H9 (cell line): Measurements from ENCODE around the gene C1QB. TPM values are rescaled to one million over a fixed set of nuclear protein-coding genes. Genes with fewer than 3 reads are reported as not detected.

ENCODE experiments used
- DNase-seq: peaks from one replicate; pipeline ENCODE4 v3.0.0-alpha.2; 2017
- H2AFZ ChIP-seq: one replicate; pipeline ENCODE4 v1.6.1; 2013; ENCODE audit warnings: mild to moderate bottlenecking, low read length, control low read depth, moderate library complexity
- H2AK5ac ChIP-seq: 2 replicates; pipeline ENCODE4 v1.6.1; 2013; ENCODE audit warnings: low read length, control low read depth, mixed read lengths; ENCODE audit not compliant: insufficient read length
- H2BK120ac ChIP-seq: one replicate; pipeline ENCODE4 v1.6.1; 2013; ENCODE audit warnings: low read depth, mild to moderate bottlenecking, low read length, control low read depth, inconsistent platforms; ENCODE audit not compliant: poor library complexity, severe bottlenecking
- H2BK12ac ChIP-seq: 2 replicates; pipeline ENCODE4 v1.6.1; 2013; ENCODE audit warnings: low read length, control low read depth, mixed read lengths, low read depth; ENCODE audit not compliant: insufficient read length
- H2BK15ac ChIP-seq: 2 replicates; pipeline ENCODE4 v1.6.1; 2013; ENCODE audit warnings: low read depth, low read length, control low read depth
- H2BK20ac ChIP-seq: one replicate; pipeline ENCODE4 v1.6.1; 2013; ENCODE audit warnings: low read depth, mild to moderate bottlenecking, low read length, control low read depth, inconsistent platforms; ENCODE audit not compliant: poor library complexity, severe bottlenecking
- H2BK5ac ChIP-seq: 2 replicates; pipeline ENCODE4 v1.6.1; 2013; ENCODE audit warnings: low read length, control low read depth, mixed read lengths; ENCODE audit not compliant: insufficient read length
- H3K14ac ChIP-seq: 2 replicates; pipeline ENCODE4 v1.6.1; 2013; ENCODE audit warnings: low read length, control low read depth; ENCODE audit not compliant: insufficient read depth
- H3K18ac ChIP-seq: 2 replicates; pipeline ENCODE4 v1.6.1; 2013; ENCODE audit warnings: low read depth, mild to moderate bottlenecking, mixed read lengths, low read length, control low read depth; ENCODE audit not compliant: insufficient read length
- H3K23ac ChIP-seq: 2 replicates; pipeline ENCODE4 v1.6.1; 2013; ENCODE audit warnings: low read length, control low read depth, mixed read lengths, low read depth; ENCODE audit not compliant: insufficient read length
- H3K23me2 ChIP-seq: 2 replicates; pipeline ENCODE4 v1.6.1; 2013; ENCODE audit warnings: low read depth, mild to moderate bottlenecking, mixed read lengths, low read length, control low read depth; ENCODE audit not compliant: insufficient read length, poor library complexity, severe bottlenecking
- H3K27ac ChIP-seq: 2 replicates; pipeline ENCODE4 v1.5.1; 2013; ENCODE audit warnings: low read length, control low read depth, mixed read lengths, low read depth; ENCODE audit not compliant: insufficient read length
- H3K27me3 ChIP-seq: 2 replicates; pipeline ENCODE4 v1.6.1; 2013; ENCODE audit warnings: low read length, control low read depth, inconsistent platforms; ENCODE audit not compliant: insufficient read depth
- H3K4ac ChIP-seq: 2 replicates; pipeline ENCODE4 v1.6.1; 2013; ENCODE audit warnings: low read depth, mild to moderate bottlenecking, control low read depth, inconsistent platforms, low read length, moderate library complexity
- H3K4me1 ChIP-seq: 2 replicates; pipeline ENCODE4 v1.6.1; 2013; ENCODE audit warnings: low read length, control low read depth, inconsistent platforms; ENCODE audit not compliant: insufficient read depth
- H3K4me2 ChIP-seq: 2 replicates; pipeline ENCODE4 v1.6.1; 2013; ENCODE audit warnings: low read length, control low read depth, mixed read lengths; ENCODE audit not compliant: insufficient read length, insufficient read depth
- H3K56ac ChIP-seq: 2 replicates; pipeline ENCODE4 v1.6.1; 2013; ENCODE audit warnings: low read depth, mild to moderate bottlenecking, mixed read lengths, low read length, control low read depth; ENCODE audit not compliant: insufficient read length
- H3K79me1 ChIP-seq: 2 replicates; pipeline ENCODE4 v1.6.1; 2013; ENCODE audit warnings: low read depth, mild to moderate bottlenecking, moderate library complexity, low read length, control low read depth, inconsistent platforms; ENCODE audit not compliant: insufficient read depth, poor library complexity, severe bottlenecking
- H3K79me2 ChIP-seq: 2 replicates; pipeline ENCODE4 v1.6.1; 2013; ENCODE audit warnings: low read length, control low read depth, inconsistent platforms; ENCODE audit not compliant: insufficient read depth
- H3K9ac ChIP-seq: 2 replicates; pipeline ENCODE4 v1.6.1; 2013; ENCODE audit warnings: low read length, control low read depth, mixed read lengths; ENCODE audit not compliant: insufficient read length; ENCODE audit errors: extremely low read depth
- H3K9me3 ChIP-seq: one replicate; pipeline ENCODE4 v1.6.1; 2013; ENCODE audit warnings: low read depth, low read length, inconsistent platforms; ENCODE audit not compliant: control insufficient read depth
- H3T11ph ChIP-seq: one replicate; pipeline ENCODE4 v1.6.1; 2013; ENCODE audit warnings: mild to moderate bottlenecking, low read length, control low read depth, inconsistent platforms
- H4K20me1 ChIP-seq: one replicate; pipeline ENCODE4 v1.6.1; 2013; ENCODE audit not compliant: control insufficient read depth, insufficient read length, insufficient read depth
- H4K5ac ChIP-seq: 2 replicates; pipeline ENCODE4 v1.6.1; 2013; ENCODE audit warnings: low read depth, mild to moderate bottlenecking, mixed read lengths, low read length, control low read depth; ENCODE audit not compliant: insufficient read length
- H4K8ac ChIP-seq: replicated peaks from 2 replicates; pipeline ENCODE4 v1.6.1; 2013; ENCODE audit warnings: low read length, control low read depth, mixed read lengths, low read depth; ENCODE audit not compliant: insufficient read length
- H4K91ac ChIP-seq: 2 replicates; pipeline ENCODE4 v1.6.1; 2013; ENCODE audit warnings: low read depth, mild to moderate bottlenecking, moderate library complexity, mixed read lengths, low read length, control low read depth; ENCODE audit not compliant: insufficient read length
- H3K27ac Mint-ChIP-seq, 3 experiments: 2 replicates in 2 of 3; 3 replicates in 1 of 3; pipeline ENCODE4 v1.8.0; 2020 to 2021; ENCODE audit warnings: mixed read lengths in 3 of 3, mild to moderate bottlenecking in 1 of 3, moderate library complexity in 1 of 3
- H3K27me3 Mint-ChIP-seq: 2 replicates; pipeline ENCODE4 v1.8.0; 2021; ENCODE audit warnings: low read depth, mild to moderate bottlenecking, moderate library complexity, mixed read lengths
- H3K36me3 Mint-ChIP-seq, 3 experiments: 2 replicates in 2 of 3; 3 replicates in 1 of 3; pipeline ENCODE4 v1.8.0; 2020 to 2021; ENCODE audit warnings: low read depth in 3 of 3, mixed read lengths in 3 of 3; ENCODE audit not compliant: insufficient read depth in 1 of 3
- H3K4me1 Mint-ChIP-seq, 2 experiments: 2 replicates each; pipeline ENCODE4 v1.8.0; 2020; ENCODE audit warnings: mixed read lengths in 2 of 2
- H3K4me3 Mint-ChIP-seq, 2 experiments: 2 replicates in 1 of 2; 3 replicates in 1 of 2; pipeline ENCODE4 v1.8.0; 2020 to 2021; ENCODE audit warnings: mild to moderate bottlenecking in 2 of 2, mixed read lengths in 2 of 2, moderate library complexity in 1 of 2
- H3K9me3 Mint-ChIP-seq, 2 experiments: 2 replicates in 1 of 2; 3 replicates in 1 of 2; pipeline ENCODE4 v1.8.0; 2020; ENCODE audit warnings: mild to moderate bottlenecking in 2 of 2, mixed read lengths in 2 of 2, moderate library complexity in 1 of 2
- CTCF ChIP-seq: fragments of 200-600 bp; sonication (generic); conservative IDR thresholded peaks from 3 replicates; pipeline ENCODE4 v1.8.0; 2021; ENCODE audit warnings: antibody characterized with exemption, mild to moderate bottlenecking
- WGBS: extraction: QIAGEN DNeasy Blood & Tissue Kit; methylation state at CpG from one replicate; pipeline ENCODE4 v1.1.7; 2013; ENCODE audit warnings: missing lambda C conversion rate, low lambda C conversion rate, mixed read lengths; ENCODE audit not compliant: insufficient read length; ENCODE audit errors: extremely low coverage; 5-methylcytosine and 5-hydroxymethylcytosine counted together
- total RNA-seq: library from RNA; stranded (reverse); gene quantifications from 2 replicates; pipeline ENCODE4 v1.2.1, GENCODE V29; 2021

The C1QB gene
- total RNA-seq, 1 experiment from 2014 or later: not detected

- no peak overlapping the region for H4K5ac ChIP-seq
- H3K9me3 ChIP-seq: no peaks in the 10 kb centered on the region
- H3K4me2 ChIP-seq: no peak overlapping the region
- no peak overlapping the region for H4K91ac ChIP-seq
- no CpG with 5 or more reads among the region's 4 CpGs for WGBS
- peaks cover 18 to 20% of the 10 kb centered on the region in 2 experiments for H3K4me1 Mint-ChIP-seq
- H3T11ph ChIP-seq: no peak overlapping the region
- H2AFZ ChIP-seq: no peak overlapping the region
- no peak overlapping the region for H3K23ac ChIP-seq
- H3K27me3 Mint-ChIP-seq: peaks cover 7% of the 10 kb centered on the region
- no peaks in the 10 kb centered on the region; the same call in 1 of the 2 replicates for H3K4me1 ChIP-seq
- H3K27ac Mint-ChIP-seq: no peak overlapping the region; a peak in 1 of 7 replicates
- no peak for TF ChIP-seq CTCF
- no peak for DNase-seq
- no peak overlapping the region for H3K56ac ChIP-seq
- H2BK12ac ChIP-seq: no peak overlapping the region
- no peak overlapping the region for H3K9ac ChIP-seq
- H3K27ac ChIP-seq: no peak overlapping the region
- H4K20me1 ChIP-seq: no peaks in the 10 kb centered on the region
- H2BK120ac ChIP-seq: no peak overlapping the region
- no peak overlapping the region for H2BK20ac ChIP-seq
- no peak overlapping the region for H3K14ac ChIP-seq
- H3K4ac ChIP-seq: no peak overlapping the region
- no peak overlapping the region for H3K18ac ChIP-seq
- H3K23me2 ChIP-seq: no peaks in the 10 kb centered on the region
- no peaks in the 10 kb centered on the region for H3K9me3 Mint-ChIP-seq
- H2BK15ac ChIP-seq: no peak overlapping the region
- H3K79me1 ChIP-seq: no peaks in the 10 kb centered on the region
- no peak overlapping the region for H4K8ac ChIP-seq
- no peak overlapping the region for H2BK5ac ChIP-seq
- H3K79me2 ChIP-seq: no peaks in the 10 kb centered on the region
- H3K4me3 Mint-ChIP-seq: no peak overlapping the region
- no peak overlapping the region for H2AK5ac ChIP-seq
- H3K27me3 ChIP-seq: no peaks in the 10 kb centered on the region
- H3K36me3 Mint-ChIP-seq: no peaks in the 10 kb centered on the region
These were observed 31.3 kb upstream of the C1QB start for GRCh38 chr1:22621761-22622160.
